ENCODE measurements around the gene ZYG11B.

ZYG11B gene

DNA sequence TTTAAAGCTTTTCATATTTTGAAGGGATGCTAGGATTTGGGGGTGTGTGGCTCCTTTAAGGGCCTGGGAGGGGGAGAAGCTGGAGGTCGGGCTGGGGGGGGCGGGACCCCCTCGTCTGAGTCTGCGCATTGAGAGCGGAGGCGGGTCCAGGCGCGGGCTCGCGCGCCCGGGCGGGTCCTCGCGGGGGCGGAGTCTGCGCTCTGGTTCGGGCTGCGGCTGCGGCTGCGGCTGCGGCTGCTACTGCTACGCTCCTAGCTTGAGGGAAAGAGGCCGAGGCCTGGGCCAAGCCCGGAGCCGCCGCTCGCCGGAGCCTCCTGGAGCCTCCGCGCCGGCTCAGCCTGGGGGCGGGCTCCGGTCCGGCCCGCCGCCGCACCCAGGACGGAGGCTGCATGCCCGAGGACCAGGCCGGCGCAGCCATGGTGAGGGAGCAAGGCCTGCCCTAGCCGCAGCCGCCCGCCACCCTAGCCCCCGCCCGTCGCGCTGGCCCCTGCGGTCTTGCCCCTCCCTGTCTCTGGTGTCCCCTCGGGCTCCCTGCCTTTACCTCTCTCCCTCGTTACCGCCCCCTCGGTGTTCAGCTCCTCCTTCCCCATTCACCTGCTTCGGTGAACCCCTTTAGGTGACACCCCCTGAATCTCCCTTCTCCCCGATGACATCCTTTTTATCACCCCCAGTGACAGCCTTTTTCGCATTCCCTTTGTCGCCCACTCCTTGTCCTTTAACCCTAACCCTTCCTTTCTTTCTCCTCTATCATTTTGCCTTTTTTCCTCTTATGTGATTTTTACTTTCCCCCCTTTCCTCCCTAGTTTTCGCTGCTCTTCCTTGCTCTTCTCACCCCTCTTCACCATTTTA lies at the start of gene ZYG11B:
Gene ZYG11B (plus strand): TSS at position 189 of the 849 bp plus-strand sequence. CDS start 201 bp downstream, at position 390.
- TF ChIP-seq, protein P1, sequence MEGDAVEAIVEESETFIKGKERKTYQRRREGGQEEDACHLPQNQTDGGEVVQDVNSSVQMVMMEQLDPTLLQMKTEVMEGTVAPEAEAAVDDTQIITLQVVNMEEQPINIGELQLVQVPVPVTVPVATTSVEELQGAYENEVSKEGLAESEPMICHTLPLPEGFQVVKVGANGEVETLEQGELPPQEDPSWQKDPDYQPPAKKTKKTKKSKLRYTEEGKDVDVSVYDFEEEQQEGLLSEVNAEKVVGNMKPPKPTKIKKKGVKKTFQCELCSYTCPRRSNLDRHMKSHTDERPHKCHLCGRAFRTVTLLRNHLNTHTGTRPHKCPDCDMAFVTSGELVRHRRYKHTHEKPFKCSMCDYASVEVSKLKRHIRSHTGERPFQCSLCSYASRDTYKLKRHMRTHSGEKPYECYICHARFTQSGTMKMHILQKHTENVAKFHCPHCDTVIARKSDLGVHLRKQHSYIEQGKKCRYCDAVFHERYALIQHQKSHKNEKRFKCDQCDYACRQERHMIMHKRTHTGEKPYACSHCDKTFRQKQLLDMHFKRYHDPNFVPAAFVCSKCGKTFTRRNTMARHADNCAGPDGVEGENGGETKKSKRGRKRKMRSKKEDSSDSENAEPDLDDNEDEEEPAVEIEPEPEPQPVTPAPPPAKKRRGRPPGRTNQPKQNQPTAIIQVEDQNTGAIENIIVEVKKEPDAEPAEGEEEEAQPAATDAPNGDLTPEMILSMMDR (IDR thresholded peaks at IDR 0.05; ENCODE audit: low read length, missing control alignments): no peak
- H3K4me3 ChIP-seq (replicated peaks; ENCODE audit: low read depth, low read length): peak within 1 kb of the TSS; percentile 77
- peak; percentile 87 for DNase-seq (ENCODE audit: low read depth)

DNA sequence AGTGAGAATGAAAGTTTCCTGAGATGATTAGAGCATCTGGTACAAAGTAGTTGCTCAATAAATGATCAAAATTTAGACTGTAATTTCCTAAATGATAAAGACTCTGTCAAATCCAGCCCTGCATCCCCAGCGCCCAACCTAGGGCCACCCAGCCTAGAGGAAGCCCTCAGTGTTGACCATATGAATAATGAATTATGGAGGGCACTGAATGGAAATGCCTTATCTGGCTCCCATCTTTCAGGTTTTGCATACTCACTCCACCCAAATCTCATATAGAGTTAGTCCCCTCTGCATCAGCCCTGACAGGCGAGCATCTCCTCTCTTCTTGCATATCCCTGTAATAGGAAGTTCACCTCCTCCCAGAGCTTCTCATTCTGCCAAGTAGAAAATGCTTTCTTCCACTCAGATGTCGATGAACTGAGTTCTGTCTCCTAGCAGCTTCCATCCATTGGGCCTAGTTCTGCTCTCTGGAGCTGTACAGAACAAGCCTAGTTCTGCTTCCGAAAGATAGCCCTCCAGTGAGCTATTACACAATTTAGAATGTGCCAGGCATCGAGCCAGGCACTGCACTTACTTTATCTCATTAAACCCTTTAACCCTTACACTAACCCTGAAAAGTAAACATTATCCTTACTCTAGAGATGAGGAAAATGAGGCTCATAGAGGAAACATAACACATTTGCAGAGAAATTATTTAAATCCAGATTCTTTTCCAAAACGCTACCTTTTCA lies 49.0 kb upstream of the ZYG11B start:
- H3K4me3 ChIP-seq (replicated peaks; ENCODE audit: low read depth, low read length): no peak overlapping the region
- DNase-seq (ENCODE audit: low read depth): peak; percentile 38
- TF ChIP-seq, protein P1 (IDR thresholded peaks at IDR 0.05; ENCODE audit: low read length, missing control alignments): no peak

DNA sequence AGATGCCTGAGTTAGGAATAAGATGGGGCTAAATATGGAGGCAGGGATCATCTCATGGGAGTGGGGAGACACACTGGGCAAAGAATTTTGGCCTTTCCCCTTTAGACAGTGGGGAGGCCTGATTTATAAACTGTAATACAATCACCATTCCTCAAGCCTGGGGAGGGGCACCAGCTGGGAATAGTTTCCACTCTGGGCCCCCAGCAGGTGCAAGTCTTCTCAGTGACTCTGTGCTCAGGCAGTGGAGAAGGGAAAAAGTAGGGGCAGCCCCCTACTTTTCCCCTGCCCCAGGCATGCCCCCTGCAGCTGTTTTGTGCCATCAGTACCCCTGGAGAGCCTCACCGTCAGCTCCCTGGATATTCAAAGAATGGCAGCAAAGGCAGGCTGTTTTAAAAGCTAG lies 47.2 kb upstream of the ZYG11B start:
- no peak overlapping the region for H3K4me3 ChIP-seq (replicated peaks; ENCODE audit: low read depth, low read length)
- DNase-seq (ENCODE audit: low read depth): no peak
- TF ChIP-seq, protein P1 (IDR thresholded peaks at IDR 0.05; ENCODE audit: low read length, missing control alignments): no peak

DNA sequence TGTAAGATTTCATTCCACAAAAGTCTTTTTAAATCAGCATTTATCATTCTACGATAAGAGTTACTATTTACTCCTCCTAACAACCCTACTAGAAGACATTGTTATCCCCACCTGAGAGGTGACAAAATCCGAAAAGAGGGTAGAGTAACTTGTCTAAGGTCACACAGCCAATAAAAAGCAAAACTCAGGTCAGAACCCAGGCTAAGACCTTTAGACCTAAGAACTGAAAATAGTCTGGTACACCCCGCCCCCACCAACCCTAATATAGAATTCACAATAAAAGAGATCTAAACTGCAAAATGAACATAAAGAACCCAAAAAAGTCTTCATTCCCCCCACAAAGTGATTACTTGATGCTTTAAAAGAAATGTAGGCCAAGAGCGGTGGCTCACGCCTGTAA lies 46.8 kb upstream of the ZYG11B start:
- no peak overlapping the region for H3K4me3 ChIP-seq (replicated peaks; ENCODE audit: low read depth, low read length)
- no peak for DNase-seq (ENCODE audit: low read depth)
- TF ChIP-seq, protein P1 (IDR thresholded peaks at IDR 0.05; ENCODE audit: low read length, missing control alignments): no peak

DNA sequence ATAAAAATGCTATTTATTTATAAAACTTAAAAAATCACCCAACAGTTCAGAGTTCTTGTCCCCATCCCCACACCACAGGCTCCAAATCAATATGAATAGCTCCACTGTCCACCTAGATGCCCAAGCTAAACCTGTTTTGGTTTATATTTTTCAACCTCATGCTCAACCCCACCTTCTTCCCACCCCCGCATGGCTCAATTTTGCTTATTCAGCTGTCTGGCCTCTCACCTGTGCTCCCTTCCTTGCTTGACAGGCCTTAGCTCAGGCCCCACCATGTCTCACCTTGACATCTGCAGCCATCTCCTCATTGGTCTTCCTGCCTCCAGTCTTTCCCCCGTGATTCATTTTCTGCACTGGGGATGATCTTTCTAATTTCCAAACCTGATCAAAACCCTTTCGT lies 45.9 kb upstream of the ZYG11B start:
- TF ChIP-seq, protein P1 (IDR thresholded peaks at IDR 0.05; ENCODE audit: low read length, missing control alignments): no peak
- H3K4me3 ChIP-seq (replicated peaks; ENCODE audit: low read depth, low read length): no peak overlapping the region
- DNase-seq (ENCODE audit: low read depth): no peak

DNA sequence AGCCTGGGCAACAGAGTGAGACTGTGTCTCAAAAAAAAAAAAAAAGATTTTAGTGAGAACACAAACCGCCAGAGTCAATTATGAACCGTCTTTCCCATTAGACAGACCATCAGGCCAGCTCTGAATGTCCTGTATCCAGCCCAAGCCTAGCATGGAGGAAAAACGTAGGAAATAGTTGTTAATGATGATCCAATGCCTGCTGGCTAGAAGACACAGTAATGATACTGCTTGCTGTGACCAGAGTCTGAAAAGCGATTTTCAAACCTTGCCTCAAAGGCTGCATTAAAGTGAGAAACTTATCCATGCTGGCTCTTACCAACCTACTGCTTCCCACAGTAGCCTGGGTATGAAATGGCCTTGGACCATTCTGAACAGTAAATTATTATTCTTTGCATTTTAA lies 45.1 kb upstream of the ZYG11B start:
- DNase-seq (ENCODE audit: low read depth): no peak
- TF ChIP-seq, protein P1 (IDR thresholded peaks at IDR 0.05; ENCODE audit: low read length, missing control alignments): no peak
- H3K4me3 ChIP-seq (replicated peaks; ENCODE audit: low read depth, low read length): no peak overlapping the region

All from fibroblast of pulmonary artery (primary cell).